Stimulated activated CD8-positive, alpha-beta memory T cell treated with anti-CD3 and anti-CD28 coated beads, Interleukin-2, amount 100 ng/mL, for 1 hour (primary cell): Measurements from ENCODE around the gene PLAAT4.
A peak's percentile ranks its signal among the peaks of the same experiment; 100 is the strongest.
"Not testable (repeated sequence)": the region's sequence is repeated elsewhere in the genome, so short reads cannot be mapped to it uniquely, and the experiment has no call there.

Experiments used
- DNase-seq, 2 donors: peaks; one replicate each; pipeline ENCODE4 v3.0.0-alpha.2; 2020; ENCODE audit warnings: low read depth in 2 of 2

Gene PLAAT4

DNA sequence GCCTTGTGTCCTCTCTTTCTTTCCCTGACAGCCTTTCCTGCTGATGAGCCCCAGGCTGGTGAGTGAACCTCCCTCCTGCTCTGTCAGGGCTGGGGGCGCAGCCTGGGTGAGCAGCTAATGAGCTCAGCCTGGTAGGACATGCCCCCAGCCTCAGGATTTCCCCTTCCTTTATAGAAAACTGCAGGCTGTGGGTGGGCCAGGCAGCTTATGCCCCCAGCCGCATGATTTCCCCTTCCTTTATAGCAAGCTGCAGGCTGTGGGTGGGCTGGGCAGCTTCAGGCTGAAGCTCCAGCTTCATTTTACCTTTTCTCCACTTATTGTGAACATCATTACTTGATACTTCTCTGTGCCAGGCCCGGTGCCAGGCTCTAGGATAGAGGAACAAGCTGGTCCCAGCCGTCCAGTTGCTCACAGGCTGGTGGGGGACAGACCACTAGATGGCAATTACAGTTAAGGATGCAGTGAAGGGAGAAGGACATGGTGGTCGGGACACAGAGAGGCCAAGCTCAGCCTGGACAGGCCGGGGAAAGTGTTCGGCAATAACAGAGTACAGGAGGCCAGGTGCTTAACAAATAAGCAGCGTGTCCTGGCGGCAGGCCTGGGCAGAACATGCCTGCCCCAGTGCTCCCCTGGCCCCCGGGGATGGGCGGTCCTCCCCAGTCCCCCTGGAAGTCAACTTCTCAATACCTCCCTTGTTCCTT lies 25.4 kb upstream of the PLAAT4 start:
- no peak for DNase-seq

GRCh38 chr11:63512816-63513215 lies 23.8 kb upstream of the PLAAT4 start:
- no peak for DNase-seq

GRCh38 chr11:63516109-63516508 lies 20.5 kb upstream of the PLAAT4 start:
- DNase-seq: no peak

GRCh38 chr11:63517156-63517555 lies 19.5 kb upstream of the PLAAT4 start:
- no peak for DNase-seq

DNA sequence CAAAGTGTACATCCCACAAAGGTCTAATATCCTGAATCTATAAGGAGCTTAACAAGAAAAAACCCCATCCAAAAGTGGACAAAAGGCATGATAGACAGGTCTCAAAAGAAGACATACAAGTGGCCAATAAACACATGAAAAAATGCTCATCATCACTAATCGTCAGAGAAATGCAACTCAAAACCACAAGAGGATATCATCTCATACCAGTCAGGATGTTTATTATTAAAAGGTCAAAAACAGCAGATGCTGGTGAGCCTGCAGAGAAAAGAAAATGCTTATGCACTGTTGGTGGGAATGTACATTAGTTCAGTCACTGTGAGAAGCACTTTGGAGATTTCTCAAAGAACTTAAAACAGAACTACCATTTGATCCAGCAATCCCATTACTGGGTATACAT lies 18.1 kb upstream of the PLAAT4 start:
- no peak for DNase-seq

DNA sequence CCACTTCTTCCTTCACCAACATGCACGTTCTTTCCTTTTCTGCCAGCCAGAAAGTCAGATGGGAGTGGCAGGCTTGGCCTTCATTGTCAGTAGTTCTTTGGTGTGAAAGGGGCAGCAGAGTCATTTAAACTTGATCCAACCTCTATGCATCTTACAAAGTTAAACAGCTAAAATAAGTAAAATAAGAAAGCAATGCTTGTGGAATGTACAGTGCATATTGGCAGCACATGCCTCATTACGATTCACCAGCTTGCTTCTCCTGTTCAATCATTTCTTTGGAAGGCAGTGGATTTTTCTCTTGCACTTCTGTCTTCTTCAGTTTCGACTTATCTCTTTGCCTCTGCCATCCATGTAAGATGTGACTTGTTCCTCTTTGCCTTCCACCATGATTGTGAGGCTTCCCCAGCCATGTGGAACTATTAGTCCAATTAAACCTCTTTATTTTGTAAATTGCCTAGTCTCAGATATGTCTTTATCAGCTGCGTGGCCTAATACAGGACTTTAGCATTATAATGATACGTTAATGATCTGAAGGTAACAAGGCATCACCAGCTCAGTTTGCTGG lies 15.9 kb upstream of the PLAAT4 start:
- DNase-seq: no peak

DNA sequence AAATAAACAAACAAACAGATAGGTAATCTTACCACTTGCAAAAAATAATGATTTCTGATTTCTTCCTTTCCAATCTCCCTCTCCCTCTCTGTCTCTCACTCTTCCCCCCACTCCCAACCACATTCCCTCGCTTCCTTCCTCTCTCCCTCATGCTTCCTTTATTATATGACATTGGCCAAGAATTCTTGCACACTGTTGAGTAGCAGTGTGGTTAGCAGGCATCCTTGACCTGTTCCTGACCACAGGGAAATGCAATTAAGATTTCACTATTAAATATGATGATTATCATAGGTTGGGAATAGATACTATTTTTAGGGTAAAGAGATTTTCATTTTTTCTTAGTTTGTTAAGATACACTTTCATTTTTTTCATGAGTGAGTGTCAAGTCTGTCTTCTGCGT lies 14.7 kb upstream of the PLAAT4 start:
- no peak for DNase-seq

DNA sequence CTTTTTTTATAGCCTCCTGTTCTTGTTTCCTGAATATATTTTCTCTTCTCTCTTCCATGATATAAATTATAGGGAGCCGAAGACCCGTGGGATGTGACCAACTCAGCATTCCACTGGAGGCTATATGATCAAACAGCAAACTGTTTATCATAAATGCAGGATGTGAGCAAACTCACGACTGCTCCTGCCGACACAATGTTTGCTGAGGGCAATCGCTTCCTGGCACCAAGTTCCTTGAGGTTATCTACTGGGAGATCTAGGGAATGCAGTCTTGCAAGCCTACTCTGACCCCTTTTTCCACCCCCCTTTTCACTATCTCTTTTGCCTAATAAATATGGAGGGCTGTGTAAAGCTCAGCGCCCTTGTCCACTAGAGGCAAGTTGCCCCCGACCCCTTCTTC lies 13.5 kb upstream of the PLAAT4 start:
- no peak for DNase-seq

DNA sequence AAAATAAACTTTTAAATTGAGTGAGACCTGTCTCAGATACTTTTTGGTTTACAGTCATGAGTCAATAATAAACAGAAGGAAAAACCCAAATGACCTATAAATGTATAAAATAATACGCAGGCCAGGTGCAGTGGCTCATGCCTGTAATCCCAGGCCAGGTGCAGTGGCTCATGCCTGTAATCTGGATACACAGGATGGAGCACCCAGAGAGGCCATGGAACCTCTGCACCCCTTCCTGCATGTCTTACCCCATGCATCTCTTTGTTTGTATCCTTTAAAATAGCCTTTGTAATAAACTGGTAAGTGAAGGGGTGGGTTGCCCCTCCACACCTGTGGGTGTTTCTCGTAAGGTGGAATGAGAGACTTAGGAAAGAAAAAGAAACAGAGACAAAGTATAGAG lies 8.9 kb upstream of the PLAAT4 start:
- no peak for DNase-seq

GRCh38 chr11:63528156-63528555 lies 8.5 kb upstream of the PLAAT4 start:
- not testable (repeated sequence) for DNase-seq

DNA sequence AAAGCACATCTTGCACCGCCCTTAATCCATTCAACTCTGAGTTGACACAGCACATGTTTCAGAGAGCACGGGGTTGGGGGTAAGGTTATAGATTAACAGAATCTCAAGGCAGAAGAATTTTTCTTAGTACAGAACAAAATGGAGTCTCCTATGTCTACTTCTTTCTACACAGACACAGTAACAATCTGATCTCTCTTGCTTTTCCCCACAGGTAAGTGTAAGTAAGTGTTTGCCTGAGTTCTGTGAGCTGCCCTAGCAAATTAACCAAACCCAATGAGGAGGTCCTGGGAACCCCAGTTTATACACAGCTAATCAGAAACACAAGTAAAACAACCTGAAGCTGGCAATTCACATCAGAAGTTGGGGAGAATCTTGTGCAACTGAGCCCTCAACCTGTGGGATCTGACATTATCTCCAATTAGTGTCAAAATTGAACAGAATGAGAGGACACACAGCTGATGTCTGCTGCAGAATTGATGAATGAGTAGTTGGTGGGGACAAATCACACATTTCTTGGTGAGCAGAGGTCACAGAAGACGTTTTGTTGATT lies 7.8 kb upstream of the PLAAT4 start:
- DNase-seq: not testable (repeated sequence)

- not testable (repeated sequence) for DNase-seq
Observed at GRCh38 chr11:63529373-63529772, 7.2 kb upstream of the PLAAT4 start.

DNA sequence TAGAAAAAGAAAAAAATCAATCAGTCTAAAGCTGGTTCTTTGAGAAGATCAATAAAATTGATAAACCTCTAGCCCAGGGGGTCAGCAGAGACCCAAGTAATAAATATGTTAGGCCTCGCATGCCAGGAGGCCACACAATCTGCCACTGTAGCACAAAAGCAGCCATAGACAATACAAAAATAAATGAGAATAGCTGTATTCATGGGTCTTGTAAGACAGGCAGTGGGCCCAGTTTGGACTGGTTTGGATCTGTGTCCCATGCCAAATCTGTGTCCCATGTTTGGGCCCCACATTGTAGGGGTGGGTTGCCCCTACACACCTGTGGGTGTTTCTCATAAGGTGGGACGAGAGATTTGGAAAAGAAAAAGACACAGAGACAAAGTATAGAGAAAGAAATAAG lies 6.6 kb upstream of the PLAAT4 start:
- DNase-seq: no peak

GRCh38 chr11:63531074-63531792 lies 5.4 kb upstream of the PLAAT4 start:
- peak in 1 of 2 donors; percentile 34 for DNase-seq

DNA sequence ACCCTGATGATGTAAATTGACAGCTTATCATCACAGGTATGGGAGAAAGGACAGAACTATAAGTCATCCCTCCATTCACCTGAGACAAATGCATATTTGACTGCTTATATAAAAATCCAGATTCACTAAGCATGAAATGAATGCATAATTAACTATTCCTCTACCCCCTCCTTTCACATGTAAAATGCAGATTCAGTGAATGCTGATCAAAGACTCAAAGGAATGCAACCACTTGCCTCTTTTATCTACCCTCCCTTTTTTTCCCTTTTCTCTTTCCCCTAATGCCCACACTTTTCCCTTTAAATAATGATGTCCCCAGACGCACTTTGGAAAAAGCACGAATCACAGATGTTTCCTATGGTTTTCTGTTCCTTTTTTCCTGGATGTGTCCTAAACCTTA lies 4.5 kb upstream of the PLAAT4 start:
- DNase-seq: no peak

DNA sequence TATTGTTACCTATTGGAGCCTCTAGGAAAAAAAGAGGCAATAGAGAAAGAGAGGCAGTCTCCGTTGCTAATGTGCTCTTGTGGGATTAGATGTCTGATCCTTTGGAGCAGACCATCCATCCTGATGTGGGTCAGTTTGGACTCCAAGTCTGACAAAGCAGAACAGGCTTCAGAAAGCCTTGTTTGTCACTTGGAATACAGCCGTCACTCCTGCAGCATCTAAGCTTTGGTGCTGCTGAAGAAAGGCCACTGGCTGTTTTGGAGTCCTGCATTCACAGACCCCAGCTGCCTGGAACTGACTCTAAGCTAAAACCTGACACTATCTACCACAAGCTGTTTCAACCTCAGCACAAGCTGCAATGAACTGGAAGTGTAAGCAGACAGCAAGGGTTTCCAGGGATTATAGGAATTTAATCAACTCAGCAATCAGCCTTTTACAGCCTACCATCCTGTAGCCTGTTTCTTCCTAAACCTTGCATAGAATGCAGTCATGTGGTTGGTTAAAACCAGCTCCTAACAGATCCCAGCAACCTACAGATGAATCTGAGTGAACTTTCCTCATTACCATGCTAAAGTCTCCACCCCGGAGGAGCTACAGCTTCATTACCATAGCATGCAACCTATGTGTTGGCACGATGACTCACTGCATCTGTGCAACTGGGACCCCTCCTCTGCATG lies 3.7 kb upstream of the PLAAT4 start:
- no peak for DNase-seq

DNA sequence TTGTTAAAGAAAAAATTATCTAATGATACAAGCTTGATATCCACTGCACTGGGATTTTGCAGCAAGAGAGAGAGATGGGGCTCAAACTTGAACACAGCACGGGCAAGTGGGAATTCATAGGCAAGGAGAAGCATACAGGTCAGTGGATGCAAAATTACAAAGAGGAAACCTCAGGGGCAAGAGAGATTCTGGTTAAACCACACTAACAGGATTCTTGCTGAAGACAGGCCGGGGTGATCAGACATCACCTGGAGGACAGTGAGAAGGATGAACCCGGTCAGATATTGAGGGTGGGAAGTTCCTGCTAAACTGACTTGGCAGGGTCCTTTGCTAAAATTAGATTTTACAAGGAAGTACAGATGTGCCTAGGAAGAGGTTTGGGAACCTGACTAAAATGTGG lies 2.5 kb upstream of the PLAAT4 start:
- no peak for DNase-seq

DNA sequence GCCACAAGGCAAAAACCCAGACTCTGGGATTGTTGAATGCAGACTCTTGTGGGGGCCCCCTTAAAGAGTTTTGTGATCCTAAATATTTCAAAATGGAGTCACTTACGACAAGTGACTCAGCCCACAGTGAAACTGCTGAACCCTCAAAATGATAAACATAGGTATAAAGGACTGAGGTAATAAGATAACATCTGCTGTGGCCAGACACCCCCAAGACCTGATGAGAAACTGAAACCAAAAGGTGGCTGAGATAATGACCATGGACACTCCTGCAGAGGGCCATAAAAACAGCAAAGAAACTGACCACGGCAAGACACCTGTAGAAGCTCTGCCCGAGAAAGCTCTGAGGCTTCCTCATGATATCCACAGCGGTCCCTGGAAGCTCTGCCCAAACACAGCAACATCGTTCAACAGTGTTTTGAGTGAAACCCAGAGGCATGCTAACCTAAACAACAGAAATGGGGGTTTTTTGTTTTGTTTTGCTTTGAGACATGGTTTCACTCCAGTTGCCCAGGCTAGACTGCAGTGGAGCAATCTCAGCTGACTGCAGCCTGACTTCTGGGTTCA lies 1.6 kb upstream of the PLAAT4 start:
- no peak for DNase-seq

- peak in 1 of 2 donors; percentile 27 for DNase-seq
Observed at GRCh38 chr11:63535734-63536133, 874 bp upstream of the PLAAT4 start.

GRCh38 chr11:63537293-63538101 lies 889 bp downstream of the PLAAT4 start:
- no peak for DNase-seq

DNA sequence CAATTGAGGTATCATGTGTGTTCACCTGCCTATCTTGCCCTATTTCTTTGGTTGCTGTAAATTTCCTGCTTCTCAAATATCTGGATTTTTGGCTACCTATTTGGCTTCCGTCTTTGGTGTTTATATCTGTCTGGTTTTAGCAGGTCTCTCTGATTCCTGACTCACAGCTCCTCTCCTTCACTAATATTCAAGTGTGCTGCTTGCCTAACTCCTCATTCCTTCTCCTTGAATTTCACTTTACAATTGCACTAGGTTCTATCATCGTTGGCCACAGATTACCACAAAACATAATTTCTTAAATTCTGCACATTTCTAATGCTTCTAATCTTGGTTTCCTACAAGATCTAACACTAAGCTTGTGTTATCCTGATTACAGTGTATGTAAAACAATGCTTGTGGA lies 5.9 kb downstream of the PLAAT4 start:
- DNase-seq: not testable (repeated sequence)
